ENCODE results near the gene DNAI1. TPM values are rescaled to one million over a fixed set of nuclear protein-coding genes. Genes with fewer than 3 reads are reported as not detected.
"Not testable (repeated sequence)": the region's sequence is repeated elsewhere in the genome, so short reads cannot be mapped to it uniquely, and the experiment has no call there.

DNAI1 gene
- total RNA-seq, 3 donors from 2014 or later: not detected

DNA sequence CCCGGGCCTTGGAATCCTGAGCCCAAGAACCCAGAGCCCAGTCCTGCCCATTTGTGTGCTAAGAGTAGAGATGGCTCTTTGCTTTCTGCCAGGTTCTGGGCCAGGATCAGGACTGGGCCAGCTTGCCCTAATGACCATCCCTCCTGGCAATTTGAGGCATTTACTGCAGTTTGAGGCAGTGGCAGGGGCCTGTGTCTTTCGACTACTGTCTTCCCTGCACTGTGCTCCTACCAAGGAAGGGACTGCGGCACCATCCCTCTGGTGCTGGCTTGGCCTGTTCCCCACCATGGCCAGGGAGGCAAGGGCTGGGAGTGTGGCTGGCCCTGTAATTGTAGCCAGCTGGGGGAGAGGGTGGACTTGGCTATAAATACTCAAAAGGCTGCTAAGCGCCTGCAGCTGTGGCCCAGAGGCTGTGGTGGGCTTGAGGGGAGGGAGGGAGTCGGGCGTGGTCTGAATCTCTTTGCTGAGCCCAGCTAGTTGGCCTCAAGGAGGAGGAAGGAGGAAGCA lies 59.6 kb downstream of the DNAI1 start:
- peaks cover 4% of the 10 kb centered on the region for H3K4me1 Mint-ChIP-seq (ENCODE audit: low read depth)

GRCh38 chr9:34518896-34519295 lies 60.3 kb downstream of the DNAI1 start:
- Mint-ChIP-seq H3K9me3 (no peaks in the 10 kb centered on the region), H3K4me1 (ENCODE audit: low read depth) (peaks cover 5% of the 10 kb centered on the region), H3K4me3 (no peak overlapping the region), H3K27me3 (ENCODE audit: low read depth) (peaks cover 2% of the 10 kb centered on the region), H3K36me3 (ENCODE audit: insufficient read depth) (no peaks in the 10 kb centered on the region)
- no peak for DNase-seq
- ATAC-seq: no peak

More for the DNA sequence above, 59.6 kb downstream of the DNAI1 start:
- no peak overlapping the region for H3K4me3 Mint-ChIP-seq
- no peaks in the 10 kb centered on the region for H3K9me3 Mint-ChIP-seq
- ATAC-seq: no peak
- H3K36me3 Mint-ChIP-seq (ENCODE audit: insufficient read depth): no peaks in the 10 kb centered on the region
- DNase-seq: no peak
- peaks cover 2% of the 10 kb centered on the region for H3K27me3 Mint-ChIP-seq (ENCODE audit: low read depth)

DNA sequence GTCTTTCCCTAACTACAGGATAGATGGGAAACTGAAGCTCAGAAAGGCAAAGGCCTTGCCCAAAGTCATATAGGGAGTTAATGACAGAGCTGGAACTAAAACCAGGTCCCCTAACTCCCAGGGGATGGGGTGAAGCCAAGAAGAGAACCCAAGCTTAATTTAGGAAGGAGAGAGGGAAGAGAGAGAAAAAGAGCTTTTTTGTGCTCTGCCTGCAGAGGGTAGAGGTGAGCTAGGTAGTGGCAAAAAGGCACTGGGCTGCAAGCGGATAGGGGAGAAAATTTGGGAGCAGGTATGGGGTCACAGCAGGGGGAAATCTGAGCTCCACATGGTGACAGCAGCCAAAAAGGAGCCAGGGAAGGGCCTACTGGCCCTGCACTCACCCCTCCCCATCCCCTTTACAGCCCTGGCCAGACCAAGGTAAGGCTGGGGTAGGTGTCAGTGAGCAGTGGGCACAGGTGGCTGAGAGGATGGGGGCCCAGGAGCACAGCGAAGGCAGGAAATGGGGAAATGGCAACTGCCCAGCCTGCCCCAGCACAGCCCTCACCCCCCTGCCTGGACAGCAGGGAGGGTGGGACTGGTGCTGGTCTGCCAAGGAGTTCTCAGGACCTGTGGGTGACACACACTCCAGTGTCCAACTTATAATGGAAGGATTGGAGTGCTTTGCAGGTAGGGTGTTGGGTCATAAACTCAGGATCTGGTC lies 60.9 kb downstream of the DNAI1 start:
- H3K4me3 Mint-ChIP-seq: no peak overlapping the region

DNA sequence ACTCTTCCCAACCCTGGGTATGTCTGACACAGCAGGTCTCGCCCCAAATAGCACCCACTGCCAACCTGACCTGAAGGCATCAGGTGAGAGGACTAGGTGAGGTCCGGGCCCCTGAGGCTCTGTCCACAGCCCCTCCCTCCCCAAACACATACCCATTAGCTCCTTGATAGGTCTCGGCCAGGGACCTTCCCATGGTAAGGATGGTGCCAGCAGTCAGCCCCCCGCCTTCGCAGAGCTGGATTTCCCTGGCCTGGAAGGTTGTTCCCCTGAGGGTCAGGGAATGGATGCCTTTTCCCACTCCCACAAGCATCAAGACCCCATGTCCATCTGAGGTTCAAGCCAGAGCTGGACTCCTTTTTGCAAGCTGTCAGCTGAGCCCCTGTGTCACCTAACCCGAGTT lies 61.5 kb downstream of the DNAI1 start:
- Mint-ChIP-seq H3K27me3 (ENCODE audit: low read depth) (peaks cover 2% of the 10 kb centered on the region), H3K9me3 (no peaks in the 10 kb centered on the region), H3K4me3 (no peak overlapping the region), H3K36me3 (ENCODE audit: insufficient read depth) (no peaks in the 10 kb centered on the region), H3K4me1 (ENCODE audit: low read depth) (peaks cover 12% of the 10 kb centered on the region)
- DNase-seq: no peak
- no peak for ATAC-seq

More for the DNA sequence above, 60.9 kb downstream of the DNAI1 start:
- peaks cover 2% of the 10 kb centered on the region for H3K27me3 Mint-ChIP-seq (ENCODE audit: low read depth)
- H3K36me3 Mint-ChIP-seq (ENCODE audit: insufficient read depth): no peaks in the 10 kb centered on the region
- no peaks in the 10 kb centered on the region for H3K9me3 Mint-ChIP-seq
- no peak for DNase-seq
- peaks cover 9% of the 10 kb centered on the region for H3K4me1 Mint-ChIP-seq (ENCODE audit: low read depth)
- no peak for ATAC-seq

DNA sequence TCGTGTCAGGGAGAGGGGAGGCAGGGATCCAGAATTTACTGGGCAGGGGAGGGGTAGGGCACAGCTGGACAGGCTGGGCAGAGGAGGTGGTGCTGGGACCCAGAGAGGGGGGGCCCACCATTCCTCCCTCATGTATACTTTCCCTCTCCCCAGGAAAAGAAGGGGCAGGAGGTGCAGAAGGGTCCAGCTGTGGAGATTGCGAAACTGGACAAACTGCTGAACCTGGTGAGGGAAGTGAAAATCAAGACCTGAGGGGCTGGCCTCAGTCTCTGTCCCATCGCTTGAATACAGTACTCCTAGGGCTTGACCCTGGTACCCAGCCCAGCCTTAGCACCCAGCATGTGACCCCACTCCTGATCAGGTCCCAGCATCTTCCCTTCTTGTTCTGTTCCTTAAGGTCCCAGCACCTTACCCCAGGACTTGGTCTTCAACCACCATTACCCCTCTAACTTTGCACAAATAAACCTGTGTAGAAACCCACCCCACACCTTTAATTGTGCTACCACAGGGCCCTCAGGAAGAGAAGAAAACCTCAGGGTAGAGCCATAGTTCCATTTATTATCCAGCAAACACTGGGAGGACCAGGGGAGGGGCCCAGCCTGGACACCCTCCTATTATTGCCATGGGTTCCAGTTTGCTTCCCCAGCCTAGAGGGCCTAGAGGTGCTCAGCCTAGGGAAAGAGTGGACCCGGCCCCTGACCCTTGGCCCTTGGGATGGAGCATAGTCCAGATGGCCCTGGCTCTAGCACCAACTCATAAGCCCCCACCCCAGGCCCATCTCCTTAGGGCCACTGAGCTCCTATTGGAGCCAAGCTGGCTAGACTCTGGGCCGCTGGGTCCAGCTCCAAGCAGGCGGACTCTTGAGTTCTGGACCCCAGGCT lies 62.1 kb downstream of the DNAI1 start:
- H3K27me3 Mint-ChIP-seq (ENCODE audit: low read depth): peaks cover 2% of the 10 kb centered on the region
- no peak for DNase-seq
- ATAC-seq: no peak
- no peaks in the 10 kb centered on the region for H3K36me3 Mint-ChIP-seq (ENCODE audit: insufficient read depth)
- H3K4me3 Mint-ChIP-seq: no peak overlapping the region
- no peaks in the 10 kb centered on the region for H3K9me3 Mint-ChIP-seq
- peaks cover 12% of the 10 kb centered on the region for H3K4me1 Mint-ChIP-seq (ENCODE audit: low read depth)

- no peak overlapping the region for H3K4me3 Mint-ChIP-seq
- no peaks in the 10 kb centered on the region for H3K36me3 Mint-ChIP-seq (ENCODE audit: insufficient read depth)
- ATAC-seq (no peak), DNase-seq (no peak)
- peaks cover 2% of the 10 kb centered on the region for H3K27me3 Mint-ChIP-seq (ENCODE audit: low read depth)
- H3K4me1 Mint-ChIP-seq (ENCODE audit: low read depth): peaks cover 12% of the 10 kb centered on the region
- H3K9me3 Mint-ChIP-seq: no peaks in the 10 kb centered on the region
These were observed 62.9 kb downstream of the DNAI1 start for GRCh38 chr9:34521406-34522045.

GRCh38 chr9:34522091-34522887 lies 63.7 kb downstream of the DNAI1 start:
- no peaks in the 10 kb centered on the region for H3K9me3 Mint-ChIP-seq
- peak overlapping the region; percentile 77 for H3K4me3 Mint-ChIP-seq
- peaks cover 12% of the 10 kb centered on the region for H3K4me1 Mint-ChIP-seq (ENCODE audit: low read depth)
- peaks cover 2% of the 10 kb centered on the region for H3K27me3 Mint-ChIP-seq (ENCODE audit: low read depth)
- H3K36me3 Mint-ChIP-seq (ENCODE audit: insufficient read depth): no peaks in the 10 kb centered on the region
- DNase-seq: no peak
- no peak for ATAC-seq

GRCh38 chr9:34522971-34523797 lies 64.6 kb downstream of the DNAI1 start, which contains the start of gene ENHO:
TSS of gene ENHO (minus strand) at chr9:34522990. CDS start at chr9:34521695, 1,295 bp downstream.
- peak; percentile 98 to 99 for ATAC-seq
- H3K4me1 Mint-ChIP-seq (ENCODE audit: low read depth): peaks cover 12% of the 10 kb centered on the region
- peak; percentile 84 for DNase-seq
- no peaks in the 10 kb centered on the region for H3K9me3 Mint-ChIP-seq
- H3K4me3 Mint-ChIP-seq: peak within 1 kb of the TSS; percentile 77
- H3K27me3 Mint-ChIP-seq (ENCODE audit: low read depth): peaks cover 2% of the 10 kb centered on the region
- H3K36me3 Mint-ChIP-seq (ENCODE audit: insufficient read depth): no peaks in the 10 kb centered on the region

- peaks cover 12% of the 10 kb centered on the region for H3K4me1 Mint-ChIP-seq (ENCODE audit: low read depth)
- no peaks in the 10 kb centered on the region for H3K9me3 Mint-ChIP-seq
- H3K36me3 Mint-ChIP-seq (ENCODE audit: insufficient read depth): no peaks in the 10 kb centered on the region
- H3K4me3 Mint-ChIP-seq: no peak overlapping the region
- peaks cover 2% of the 10 kb centered on the region for H3K27me3 Mint-ChIP-seq (ENCODE audit: low read depth)
- ATAC-seq (no peak), DNase-seq (no peak)
These were observed 65.7 kb downstream of the DNAI1 start for GRCh38 chr9:34524349-34524748.

DNA sequence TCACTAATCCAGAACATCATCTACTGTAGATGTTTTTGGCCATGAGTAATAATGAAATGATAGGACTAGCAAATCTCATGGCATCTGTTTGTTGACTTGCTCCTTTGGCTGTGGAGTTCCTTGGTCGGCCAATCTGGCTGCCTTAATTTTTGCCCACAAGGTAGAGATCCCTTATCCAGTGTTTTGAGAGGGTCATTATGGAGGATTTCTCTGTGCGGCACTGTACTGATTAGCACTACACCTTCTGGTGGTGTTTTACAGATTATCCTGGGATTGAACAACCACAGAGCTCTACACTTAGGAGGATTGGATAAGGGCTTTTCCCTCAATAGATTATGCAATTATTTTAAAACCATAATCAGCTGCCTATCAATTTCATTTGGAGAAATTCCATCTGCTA lies 67.4 kb downstream of the DNAI1 start:
- Mint-ChIP-seq H3K4me3 (no peak overlapping the region), H3K4me1 (ENCODE audit: low read depth) (peaks cover 12% of the 10 kb centered on the region), H3K36me3 (ENCODE audit: insufficient read depth) (no peaks in the 10 kb centered on the region), H3K27me3 (ENCODE audit: low read depth) (peaks cover 12% of the 10 kb centered on the region), H3K9me3 (no peaks in the 10 kb centered on the region)
- no peak for ATAC-seq
- DNase-seq: no peak

DNA sequence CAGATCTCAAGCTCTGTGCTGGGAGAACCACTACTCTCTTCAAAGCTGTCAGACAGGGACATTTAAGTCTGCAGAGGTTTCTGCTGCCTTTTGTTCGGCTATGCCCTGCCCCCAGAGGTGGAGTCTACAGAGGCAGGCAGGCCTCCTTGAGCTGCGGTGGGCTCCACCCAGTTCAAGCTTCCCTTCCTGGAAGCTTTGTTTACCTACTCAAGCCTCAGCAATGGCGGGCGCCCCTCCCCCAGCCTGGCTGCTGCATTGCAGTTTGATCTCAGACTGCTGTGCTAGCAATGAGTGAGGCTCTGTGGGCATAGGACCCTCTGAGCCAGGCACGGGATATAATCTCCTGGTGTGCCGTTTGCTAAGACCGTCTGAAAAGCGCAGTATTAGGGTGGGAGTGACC lies 73.4 kb downstream of the DNAI1 start:
- ATAC-seq; DNase-seq; H3K36me3 Mint-ChIP-seq (ENCODE audit: insufficient read depth); H3K9me3 Mint-ChIP-seq; H3K4me1 Mint-ChIP-seq (ENCODE audit: low read depth); H3K4me3 Mint-ChIP-seq: not testable (repeated sequence)
- H3K27me3 Mint-ChIP-seq (ENCODE audit: low read depth): peaks cover 52% of the 10 kb centered on the region

GRCh38 chr9:34536685-34537084 lies 78.1 kb downstream of the DNAI1 start:
- no peak for ATAC-seq

DNA sequence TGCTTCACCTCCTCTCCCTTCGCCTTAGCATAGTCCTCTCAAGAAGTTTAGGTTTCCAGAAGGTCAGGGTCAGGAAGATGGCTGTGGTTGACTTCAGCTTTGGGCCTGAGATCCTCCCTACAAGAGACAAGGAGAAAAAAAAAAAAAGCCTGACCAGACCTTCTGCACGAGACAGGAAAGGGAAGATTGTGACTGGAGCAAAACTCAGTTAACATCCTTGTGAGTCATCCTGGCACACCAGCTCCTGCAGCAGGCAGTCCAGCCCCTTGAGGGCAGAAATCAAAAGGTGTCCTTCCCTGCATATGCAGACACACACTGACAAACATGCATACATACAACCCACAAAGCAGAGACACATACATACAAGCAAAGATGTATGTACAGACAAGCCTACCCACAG lies 82.2 kb downstream of the DNAI1 start:
- no peaks in the 10 kb centered on the region for H3K9me3 Mint-ChIP-seq
- no peaks in the 10 kb centered on the region for H3K36me3 Mint-ChIP-seq (ENCODE audit: insufficient read depth)
- H3K4me1 Mint-ChIP-seq (ENCODE audit: low read depth): no peaks in the 10 kb centered on the region
- DNase-seq (no peak), ATAC-seq (no peak)
- H3K4me3 Mint-ChIP-seq: no peak overlapping the region
- H3K27me3 Mint-ChIP-seq (ENCODE audit: low read depth): peaks cover 23% of the 10 kb centered on the region

More at GRCh38 chr9:34536685-34537084, 78.1 kb downstream of the DNAI1 start:
- peaks cover 45% of the 10 kb centered on the region for H3K27me3 Mint-ChIP-seq (ENCODE audit: low read depth)
- no peaks in the 10 kb centered on the region for H3K9me3 Mint-ChIP-seq
- H3K36me3 Mint-ChIP-seq (ENCODE audit: insufficient read depth): no peaks in the 10 kb centered on the region
- no peaks in the 10 kb centered on the region for H3K4me1 Mint-ChIP-seq (ENCODE audit: low read depth)
- H3K4me3 Mint-ChIP-seq: no peak overlapping the region
- no peak for DNase-seq

Measured in activated T-cell treated with anti-CD3 and anti-CD28 coated beads, Interleukin-2, amount 50 U/mL, for 4 hours (primary cell).